GM12891 (cell line): ENCODE data around the gene ENPEP.

Source experiments
- POLR2A ChIP-seq: IDR thresholded peaks from 2 replicates; pipeline ENCODE4 v1.6.1; 2011; ENCODE audit warnings: low read depth, low read length, control low read depth
- POLR2AphosphoS5 ChIP-seq: IDR thresholded peaks from 2 replicates; pipeline ENCODE4 v1.6.1; 2011; ENCODE audit warnings: low read depth, low read length, control low read depth
- TAF1 ChIP-seq: IDR thresholded peaks from 2 replicates; pipeline ENCODE4 v1.6.1; 2011; ENCODE audit warnings: low read depth, low read length, control low read depth

- TF ChIP-seq POLR2A (no peak), POLR2AphosphoS5 (no peak), TAF1 (no peak)
Measured at GRCh38 chr4:110602061-110602460, 126.1 kb downstream of the ENPEP start.
